ENCODE measurements around the gene MFAP4.

Gene MFAP4

GRCh38 chr17:19347323-19348080 is 39.5 kb downstream of the MFAP4 start:
- no peak for DNase-seq

GRCh38 chr17:19346351-19347255 is 40.4 kb downstream of the MFAP4 start:
- no peak for DNase-seq

- no peak for DNase-seq
These were observed 41.3 kb downstream of the MFAP4 start for GRCh38 chr17:19345486-19346350.

GRCh38 chr17:19345067-19345460 is 41.9 kb downstream of the MFAP4 start:
- no peak for DNase-seq

GRCh38 chr17:19344311-19345066 is 42.5 kb downstream of the MFAP4 start:
- no peak for DNase-seq

- DNase-seq: no peak
These were observed 43.3 kb downstream of the MFAP4 start for GRCh38 chr17:19343671-19344151.

GRCh38 chr17:19343256-19343630 is 43.7 kb downstream of the MFAP4 start:
- DNase-seq: no peak

GRCh38 chr17:19342611-19343255 is 44.3 kb downstream of the MFAP4 start:
- DNase-seq: no peak

GRCh38 chr17:19341641-19342610 is 45.1 kb downstream of the MFAP4 start:
- DNase-seq: no peak

GRCh38 chr17:19341211-19341631 is 45.8 kb downstream of the MFAP4 start:
- DNase-seq: no peak

- no peak for DNase-seq
These were observed 47.6 kb downstream of the MFAP4 start for GRCh38 chr17:19339341-19339815.

GRCh38 chr17:19338031-19338990 is 48.7 kb downstream of the MFAP4 start:
- peak; percentile 59 for DNase-seq

GRCh38 chr17:19337712-19338023 is 49.3 kb downstream of the MFAP4 start:
- no peak for DNase-seq

GRCh38 chr17:19336938-19337711 is 49.9 kb downstream of the MFAP4 start:
- peak; percentile 65 for DNase-seq

GRCh38 chr17:19335951-19336631 is 50.9 kb downstream of the MFAP4 start:
- DNase-seq: no peak

GRCh38 chr17:19334331-19334730 is 52.7 kb downstream of the MFAP4 start:
- no peak for DNase-seq

GRCh38 chr17:19333736-19334290 is 53.2 kb downstream of the MFAP4 start:
- no peak for DNase-seq
